Measurements from ENCODE around the gene TP73.

TP73 gene

GRCh38 chr1:3673381-3674099 is 21.2 kb downstream of the TP73 start:
- no peak for TF ChIP-seq ZNF274 (IDR thresholded peaks at IDR 0.05; ENCODE audit: low read depth, low read length)
- no peak overlapping the region for H3K4me3 ChIP-seq (ENCODE audit: low read length)

- TF ChIP-seq ZNF274 (IDR thresholded peaks at IDR 0.05; ENCODE audit: low read depth, low read length) = no peak
- no peak overlapping the region for H3K4me3 ChIP-seq (ENCODE audit: low read length)
Observed at GRCh38 chr1:3674100-3675094, 22.1 kb downstream of the TP73 start.

GRCh38 chr1:3675436-3675835 is 23.1 kb downstream of the TP73 start:
- no peak for TF ChIP-seq ZNF274 (IDR thresholded peaks at IDR 0.05; ENCODE audit: low read depth, low read length)
- H3K4me3 ChIP-seq (ENCODE audit: low read length) = no peak overlapping the region

GRCh38 chr1:3676581-3677470 is 24.5 kb downstream of the TP73 start:
- H3K4me3 ChIP-seq (ENCODE audit: low read length) = no peak overlapping the region
- no peak for TF ChIP-seq ZNF274 (IDR thresholded peaks at IDR 0.05; ENCODE audit: low read depth, low read length)

GRCh38 chr1:3677484-3677883 is 25.2 kb downstream of the TP73 start:
- H3K4me3 ChIP-seq (ENCODE audit: low read length) = no peak overlapping the region
- no peak for TF ChIP-seq ZNF274 (IDR thresholded peaks at IDR 0.05; ENCODE audit: low read depth, low read length)

- no peak for TF ChIP-seq ZNF274 (IDR thresholded peaks at IDR 0.05; ENCODE audit: low read depth, low read length)
- H3K4me3 ChIP-seq (ENCODE audit: low read length) = no peak overlapping the region
Observed at GRCh38 chr1:3678361-3679097, 26.2 kb downstream of the TP73 start.

- TF ChIP-seq ZNF274 (IDR thresholded peaks at IDR 0.05; ENCODE audit: low read depth, low read length) = no peak
- no peak overlapping the region for H3K4me3 ChIP-seq (ENCODE audit: low read length)
Observed at GRCh38 chr1:3679098-3679555, 26.8 kb downstream of the TP73 start.

- no peak overlapping the region for H3K4me3 ChIP-seq (ENCODE audit: low read length)
- no peak for TF ChIP-seq ZNF274 (IDR thresholded peaks at IDR 0.05; ENCODE audit: low read depth, low read length)
Observed at GRCh38 chr1:3679799-3680453, 27.6 kb downstream of the TP73 start.

- TF ChIP-seq ZNF274 (IDR thresholded peaks at IDR 0.05; ENCODE audit: low read depth, low read length) = no peak
- H3K4me3 ChIP-seq (ENCODE audit: low read length) = no peak overlapping the region
Observed at GRCh38 chr1:3680488-3681230, 28.3 kb downstream of the TP73 start.

- H3K4me3 ChIP-seq (ENCODE audit: low read length) = no peak overlapping the region
- no peak for TF ChIP-seq ZNF274 (IDR thresholded peaks at IDR 0.05; ENCODE audit: low read depth, low read length)
Observed at GRCh38 chr1:3681231-3681897, 29.0 kb downstream of the TP73 start.

GRCh38 chr1:3681898-3682806 is 29.8 kb downstream of the TP73 start:
- H3K4me3 ChIP-seq (ENCODE audit: low read length) = no peak overlapping the region
- TF ChIP-seq ZNF274 (IDR thresholded peaks at IDR 0.05; ENCODE audit: low read depth, low read length) = no peak

All from GM08714 (cell line).